WERI-Rb-1 (cell line): ENCODE measurements around the gene IGLL5.

Experiments used
- DNase-seq: peaks from one replicate; pipeline ENCODE4 v3.0.0-alpha.2; 2020
- H3K27ac ChIP-seq: fragments of 250-450 bp; sonication (Bioruptor Pico); 2 replicates; pipeline ENCODE4 v1.5.1; 2020; ENCODE audit warnings: mild to moderate bottlenecking, moderate library complexity
- H3K27me3 ChIP-seq: fragments of 250-450 bp; sonication (Bioruptor Pico); 2 replicates; pipeline ENCODE4 v1.5.1; 2021; ENCODE audit warnings: mild to moderate bottlenecking, low read depth, moderate library complexity; ENCODE audit not compliant: insufficient read depth, severe bottlenecking
- H3K36me3 ChIP-seq: fragments of 250-450 bp; sonication (Bioruptor Pico); 2 replicates; pipeline ENCODE4 v1.5.1; 2020; ENCODE audit warnings: mild to moderate bottlenecking, moderate library complexity
- H3K4me3 ChIP-seq: 2 replicates; pipeline ENCODE4 v1.5.1; 2011; ENCODE audit warnings: low read depth, mild to moderate bottlenecking, control low read depth, low read length
- H3K9me3 ChIP-seq: fragments of 250-450 bp; sonication (Bioruptor Pico); 2 replicates; pipeline ENCODE4 v1.5.1; 2021; ENCODE audit warnings: mild to moderate bottlenecking, moderate library complexity; ENCODE audit not compliant: severe bottlenecking
- TF ChIP-seq, protein P1 (sequence below): IDR thresholded peaks from 2 replicates; pipeline ENCODE4 v1.5.1; 2011; ENCODE audit warnings: low read depth, mild to moderate bottlenecking, control low read depth, inconsistent platforms, low read length

IGLL5 gene

DNA sequence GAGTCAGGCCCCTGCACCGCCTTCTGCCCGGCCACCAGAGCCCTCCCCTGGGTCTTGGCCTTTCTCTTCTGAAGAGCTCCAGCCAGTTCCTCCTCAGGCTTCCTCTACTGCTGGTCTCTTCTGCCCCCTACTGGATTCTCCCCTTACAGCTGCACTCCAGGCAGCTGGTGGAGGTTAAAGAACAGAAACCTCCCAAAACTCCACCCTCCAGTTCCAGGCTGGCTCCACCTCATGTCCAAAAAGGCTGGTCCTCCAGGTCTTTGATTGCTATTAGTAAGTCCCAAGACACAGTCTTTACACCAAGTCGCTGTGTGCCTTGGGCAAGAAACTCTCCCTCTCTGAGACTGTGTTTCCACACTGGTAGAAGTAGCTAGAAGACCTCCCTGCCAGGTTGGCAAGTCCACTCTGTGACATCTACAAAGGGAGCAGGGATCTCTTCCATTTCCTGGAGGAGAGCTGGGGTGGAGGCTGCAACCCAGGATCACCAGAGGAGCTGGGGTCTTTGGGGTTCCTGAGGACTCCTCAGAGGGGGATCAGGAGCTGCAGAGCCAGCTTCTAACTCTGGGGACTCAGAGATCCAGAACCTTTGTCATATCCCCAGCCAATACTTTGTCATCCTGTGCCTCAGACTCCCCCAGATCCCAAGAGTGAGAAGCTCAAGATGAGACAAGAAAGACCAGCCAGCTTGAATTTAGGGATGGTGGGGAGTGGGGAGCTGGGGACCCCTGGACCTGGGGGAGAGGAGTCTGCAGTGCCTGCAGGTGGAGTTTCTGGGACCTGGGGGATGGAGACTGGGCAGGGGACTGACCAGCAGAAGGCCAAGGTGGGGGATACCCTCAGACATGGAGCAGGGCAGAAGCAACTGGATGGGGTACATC is 3.4 kb upstream of the IGLL5 start:
- TF ChIP-seq, protein P1, sequence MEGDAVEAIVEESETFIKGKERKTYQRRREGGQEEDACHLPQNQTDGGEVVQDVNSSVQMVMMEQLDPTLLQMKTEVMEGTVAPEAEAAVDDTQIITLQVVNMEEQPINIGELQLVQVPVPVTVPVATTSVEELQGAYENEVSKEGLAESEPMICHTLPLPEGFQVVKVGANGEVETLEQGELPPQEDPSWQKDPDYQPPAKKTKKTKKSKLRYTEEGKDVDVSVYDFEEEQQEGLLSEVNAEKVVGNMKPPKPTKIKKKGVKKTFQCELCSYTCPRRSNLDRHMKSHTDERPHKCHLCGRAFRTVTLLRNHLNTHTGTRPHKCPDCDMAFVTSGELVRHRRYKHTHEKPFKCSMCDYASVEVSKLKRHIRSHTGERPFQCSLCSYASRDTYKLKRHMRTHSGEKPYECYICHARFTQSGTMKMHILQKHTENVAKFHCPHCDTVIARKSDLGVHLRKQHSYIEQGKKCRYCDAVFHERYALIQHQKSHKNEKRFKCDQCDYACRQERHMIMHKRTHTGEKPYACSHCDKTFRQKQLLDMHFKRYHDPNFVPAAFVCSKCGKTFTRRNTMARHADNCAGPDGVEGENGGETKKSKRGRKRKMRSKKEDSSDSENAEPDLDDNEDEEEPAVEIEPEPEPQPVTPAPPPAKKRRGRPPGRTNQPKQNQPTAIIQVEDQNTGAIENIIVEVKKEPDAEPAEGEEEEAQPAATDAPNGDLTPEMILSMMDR: peak; percentile 78
- Histone ChIP-seq H3K9me3 (no peaks in the 10 kb centered on the region), H3K27me3 (peaks cover 2% of the 10 kb centered on the region), H3K4me3 (no peak overlapping the region), H3K27ac (no peak overlapping the region), H3K36me3 (no peaks in the 10 kb centered on the region)
- DNase-seq: peak; percentile 78

DNA sequence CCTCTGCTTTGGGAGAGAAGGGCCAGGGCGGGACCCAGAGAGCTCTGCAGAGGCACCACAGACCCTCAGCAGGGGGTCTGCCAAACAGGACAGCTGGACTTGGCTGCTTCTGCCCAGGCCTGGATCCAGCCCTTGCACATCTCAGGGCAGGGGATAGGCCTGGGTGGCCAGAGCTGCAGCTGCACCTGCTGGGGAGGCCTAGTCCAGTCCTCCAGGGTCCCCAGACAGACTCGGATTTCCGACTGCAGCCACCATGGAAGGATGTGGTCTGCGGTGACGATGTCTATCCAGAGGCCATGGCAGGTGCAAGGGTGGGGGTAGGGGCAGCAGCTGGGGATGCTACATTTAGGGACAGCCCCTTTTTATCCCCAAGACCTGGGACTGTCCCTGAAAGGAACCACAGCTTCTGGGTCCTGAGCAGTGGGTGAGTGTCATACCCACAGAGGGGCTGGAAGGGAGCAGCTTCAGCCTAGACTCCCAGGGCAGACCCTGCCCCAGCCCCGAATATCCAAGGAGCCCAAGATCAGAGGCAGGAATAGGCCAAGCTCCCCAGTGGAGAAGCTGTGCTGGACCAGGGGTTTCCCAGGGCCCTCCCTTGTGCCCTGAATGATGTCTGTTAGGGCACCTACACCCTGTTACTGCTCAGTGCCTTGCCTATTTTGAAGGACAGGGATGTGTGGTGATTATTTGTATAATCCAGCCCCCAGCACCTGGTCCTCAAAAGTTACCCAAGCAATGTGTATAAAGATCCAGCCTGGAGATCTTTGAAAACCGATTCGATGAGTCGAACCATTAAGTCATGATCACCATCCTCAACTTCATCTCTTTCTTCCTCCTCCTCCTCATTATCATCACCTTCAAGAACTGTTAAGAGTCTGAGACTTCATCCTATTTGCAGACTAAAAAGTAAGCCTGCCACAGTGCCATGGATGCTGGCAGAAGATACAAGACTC is 2.5 kb upstream of the IGLL5 start:
- no peaks in the 10 kb centered on the region for H3K9me3 ChIP-seq
- H3K27ac ChIP-seq: no peak overlapping the region
- H3K36me3 ChIP-seq: no peaks in the 10 kb centered on the region
- peaks cover 2% of the 10 kb centered on the region for H3K27me3 ChIP-seq
- TF ChIP-seq, protein P1: no peak
- DNase-seq: no peak
- H3K4me3 ChIP-seq: no peak overlapping the region

DNA sequence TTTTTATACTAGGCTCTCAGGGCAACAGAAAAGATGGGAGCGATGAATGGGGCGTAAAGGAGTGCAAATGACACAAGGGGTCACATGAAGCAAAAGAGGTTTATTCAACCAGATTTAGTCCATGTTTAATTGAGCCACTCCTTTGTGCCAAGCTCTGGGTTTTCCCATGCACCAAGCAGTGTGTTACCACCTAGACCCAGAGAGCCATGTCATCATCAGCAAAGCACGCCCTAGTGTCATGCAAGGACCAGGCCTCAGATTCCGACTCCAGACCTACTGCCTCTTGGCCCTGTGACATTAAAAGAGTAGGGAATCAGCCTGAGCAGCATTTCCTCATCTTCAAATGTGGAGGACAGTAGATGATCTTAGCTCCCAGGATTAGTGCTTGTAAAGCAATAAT is 1.1 kb upstream of the IGLL5 start:
- H3K27ac ChIP-seq: no peak overlapping the region
- H3K9me3 ChIP-seq: no peaks in the 10 kb centered on the region
- H3K4me3 ChIP-seq: no peak overlapping the region
- H3K27me3 ChIP-seq: peaks cover 2% of the 10 kb centered on the region
- no peak for DNase-seq
- H3K36me3 ChIP-seq: no peaks in the 10 kb centered on the region
- TF ChIP-seq, protein P1: no peak

DNA sequence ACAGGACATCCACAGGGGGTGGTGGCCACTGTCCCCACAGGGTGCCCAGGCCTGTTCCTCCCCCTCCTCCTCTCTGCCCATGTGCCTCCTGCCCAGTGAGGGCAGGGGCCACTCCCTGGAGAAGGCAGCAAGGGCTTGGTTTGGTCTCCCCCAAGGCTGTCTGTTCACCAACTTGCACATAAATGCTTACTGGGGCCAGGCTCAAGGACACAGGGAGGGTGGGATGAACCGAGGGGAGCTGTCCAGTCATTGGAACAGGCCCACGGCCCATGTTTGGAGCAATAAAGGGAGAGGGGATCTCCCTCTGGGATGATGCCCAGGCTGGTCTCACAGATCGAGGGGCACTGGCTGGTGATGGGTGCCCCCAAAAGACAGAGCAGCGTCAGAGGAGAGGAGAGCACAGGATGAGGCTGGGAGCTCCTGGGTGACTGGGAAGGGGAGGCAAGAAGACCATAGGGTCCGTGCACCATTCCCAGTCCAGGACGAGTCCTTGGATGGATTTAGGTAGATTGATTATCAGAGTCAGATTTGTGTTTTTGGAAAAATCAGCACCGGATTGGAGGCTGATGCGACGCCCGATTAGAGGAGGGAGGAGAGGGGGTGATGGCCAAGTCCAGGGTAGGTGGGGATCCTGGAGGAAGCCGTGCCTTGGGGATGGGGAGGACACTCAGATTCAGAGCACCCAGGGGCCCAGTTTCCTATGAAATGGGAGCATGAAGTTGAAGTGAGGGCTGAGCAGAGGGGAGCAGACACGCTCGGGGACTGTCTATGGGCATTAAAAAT is 1.1 kb downstream of the IGLL5 start:
- TF ChIP-seq, protein P1: no peak
- peaks cover 3% of the 10 kb centered on the region for H3K9me3 ChIP-seq
- no peak for DNase-seq
- no peaks in the 10 kb centered on the region for H3K36me3 ChIP-seq
- H3K27ac ChIP-seq: no peak overlapping the region
- H3K27me3 ChIP-seq: peaks cover 2% of the 10 kb centered on the region
- no peak overlapping the region for H3K4me3 ChIP-seq

DNA sequence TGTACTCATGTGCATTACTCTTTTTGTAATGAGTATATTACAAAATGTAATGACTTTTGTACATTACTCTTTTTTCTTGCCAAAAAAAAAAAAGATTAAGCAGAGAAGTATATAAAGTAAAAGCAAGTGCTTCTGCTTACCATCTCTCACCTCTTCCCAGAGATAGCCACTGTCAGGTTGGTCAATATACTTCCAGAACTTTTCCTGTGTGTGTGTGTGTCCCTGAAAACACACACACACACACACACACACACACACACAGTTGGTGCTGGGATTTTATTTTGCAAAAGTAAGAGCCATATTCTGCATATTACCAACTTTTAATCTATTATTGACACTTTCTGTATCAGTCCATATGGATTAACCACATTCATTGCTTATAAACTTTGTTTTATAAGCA is 2.5 kb downstream of the IGLL5 start:
- peaks cover 3% of the 10 kb centered on the region for H3K9me3 ChIP-seq
- H3K36me3 ChIP-seq: no peaks in the 10 kb centered on the region
- no peak overlapping the region for H3K4me3 ChIP-seq
- no peak overlapping the region for H3K27ac ChIP-seq
- TF ChIP-seq, protein P1: no peak
- no peak for DNase-seq
- H3K27me3 ChIP-seq: no peaks in the 10 kb centered on the region
